Neural crest cell (in vitro differentiated cells): ENCODE results near the gene CYP2S1. TPM values are rescaled to one million over a fixed set of nuclear protein-coding genes. Genes with fewer than 3 reads are reported as not detected.

Experiments
- DNase-seq: peaks from one replicate; pipeline ENCODE4 v3.0.0; 2021; ENCODE audit warnings: low read depth, mixed read lengths, low spot score
- H3K27ac Mint-ChIP-seq: one replicate; pipeline ENCODE4 v1.8.0; 2021; ENCODE audit warnings: mild to moderate bottlenecking, mixed read lengths; ENCODE audit not compliant: unreplicated experiment
- H3K27me3 Mint-ChIP-seq: 2 replicates; pipeline ENCODE4 v1.8.0; 2021; ENCODE audit warnings: low read depth, mild to moderate bottlenecking, mixed read lengths
- H3K36me3 Mint-ChIP-seq: 2 replicates; pipeline ENCODE4 v1.8.0; 2021; ENCODE audit warnings: low read depth, mild to moderate bottlenecking, mixed read lengths
- H3K4me1 Mint-ChIP-seq: 2 replicates; pipeline ENCODE4 v1.8.0; 2021; ENCODE audit warnings: mixed read lengths
- H3K4me3 Mint-ChIP-seq: one replicate; pipeline ENCODE4 v1.8.0; 2021; ENCODE audit warnings: mild to moderate bottlenecking, mixed read lengths
- H3K9me3 Mint-ChIP-seq: 2 replicates; pipeline ENCODE4 v1.8.0; 2021; ENCODE audit warnings: mixed read lengths
- total RNA-seq: library from RNA; stranded (reverse); gene quantifications from 2 replicates; pipeline ENCODE4 v1.2.1, GENCODE V29; 2021
- TF ChIP-seq, protein P1 (sequence below): fragments of 200-600 bp; sonication (generic); conservative IDR thresholded peaks from 2 replicates; pipeline ENCODE4 v1.5.0; 2021; ENCODE audit warnings: antibody characterized with exemption, mild to moderate bottlenecking

Gene CYP2S1
- total RNA-seq, 1 donor from 2014 or later, result not detected

GRCh38 chr19:41238244-41238643, 45.2 kb downstream of the CYP2S1 start:
- H3K36me3 Mint-ChIP-seq, result no peaks in the 10 kb centered on the region
- H3K27me3 Mint-ChIP-seq, result no peaks in the 10 kb centered on the region
- H3K27ac Mint-ChIP-seq, result no peak overlapping the region
- H3K4me1 Mint-ChIP-seq, result no peaks in the 10 kb centered on the region
- no peak overlapping the region for H3K4me3 Mint-ChIP-seq
- TF ChIP-seq, protein P1, sequence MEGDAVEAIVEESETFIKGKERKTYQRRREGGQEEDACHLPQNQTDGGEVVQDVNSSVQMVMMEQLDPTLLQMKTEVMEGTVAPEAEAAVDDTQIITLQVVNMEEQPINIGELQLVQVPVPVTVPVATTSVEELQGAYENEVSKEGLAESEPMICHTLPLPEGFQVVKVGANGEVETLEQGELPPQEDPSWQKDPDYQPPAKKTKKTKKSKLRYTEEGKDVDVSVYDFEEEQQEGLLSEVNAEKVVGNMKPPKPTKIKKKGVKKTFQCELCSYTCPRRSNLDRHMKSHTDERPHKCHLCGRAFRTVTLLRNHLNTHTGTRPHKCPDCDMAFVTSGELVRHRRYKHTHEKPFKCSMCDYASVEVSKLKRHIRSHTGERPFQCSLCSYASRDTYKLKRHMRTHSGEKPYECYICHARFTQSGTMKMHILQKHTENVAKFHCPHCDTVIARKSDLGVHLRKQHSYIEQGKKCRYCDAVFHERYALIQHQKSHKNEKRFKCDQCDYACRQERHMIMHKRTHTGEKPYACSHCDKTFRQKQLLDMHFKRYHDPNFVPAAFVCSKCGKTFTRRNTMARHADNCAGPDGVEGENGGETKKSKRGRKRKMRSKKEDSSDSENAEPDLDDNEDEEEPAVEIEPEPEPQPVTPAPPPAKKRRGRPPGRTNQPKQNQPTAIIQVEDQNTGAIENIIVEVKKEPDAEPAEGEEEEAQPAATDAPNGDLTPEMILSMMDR, result no peak
- DNase-seq, result no peak
- no peaks in the 10 kb centered on the region for H3K9me3 Mint-ChIP-seq

- Mint-ChIP-seq H3K27me3 (no peaks in the 10 kb centered on the region), H3K27ac (peak overlapping the region; percentile 80), H3K4me3 (no peak overlapping the region), H3K9me3 (no peaks in the 10 kb centered on the region), H3K4me1 (no peaks in the 10 kb centered on the region), H3K36me3 (no peaks in the 10 kb centered on the region)
- no peak for DNase-seq
- TF ChIP-seq, protein P1, result no peak
These were observed 46.3 kb downstream of the CYP2S1 start for GRCh38 chr19:41239363-41239762.

DNA sequence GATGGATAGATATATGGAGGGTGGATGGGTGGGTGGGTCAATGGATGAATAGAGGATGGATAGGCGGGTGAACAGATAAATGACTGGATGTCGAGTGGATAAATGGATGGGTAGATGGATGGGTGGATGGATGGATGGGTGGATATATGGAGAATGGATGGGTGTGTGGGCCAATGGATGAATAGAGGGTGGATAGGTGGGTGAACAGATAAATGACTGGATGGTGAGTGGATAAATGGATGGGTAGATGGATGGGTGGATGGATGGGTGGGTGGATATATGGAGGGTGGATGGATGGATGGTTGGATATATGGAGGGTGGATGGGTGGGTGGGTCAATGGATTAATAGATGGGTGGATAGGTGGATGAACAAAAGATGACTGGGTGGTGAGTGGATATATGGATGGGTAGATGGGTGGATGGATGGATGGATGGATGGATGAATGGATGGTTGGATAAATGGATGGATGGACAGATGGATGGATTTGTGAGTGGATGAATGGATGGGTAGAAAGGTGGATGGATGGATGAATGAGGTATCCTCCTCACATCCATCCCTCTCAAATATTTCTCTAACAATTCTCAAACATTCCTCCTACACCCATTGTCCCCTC, 47.0 kb downstream of the CYP2S1 start:
- Mint-ChIP-seq H3K27ac (no peak overlapping the region), H3K36me3 (no peaks in the 10 kb centered on the region), H3K9me3 (no peaks in the 10 kb centered on the region), H3K27me3 (no peaks in the 10 kb centered on the region), H3K4me1 (no peaks in the 10 kb centered on the region), H3K4me3 (no peak overlapping the region)
- DNase-seq, result no peak
- TF ChIP-seq, protein P1, result no peak

DNA sequence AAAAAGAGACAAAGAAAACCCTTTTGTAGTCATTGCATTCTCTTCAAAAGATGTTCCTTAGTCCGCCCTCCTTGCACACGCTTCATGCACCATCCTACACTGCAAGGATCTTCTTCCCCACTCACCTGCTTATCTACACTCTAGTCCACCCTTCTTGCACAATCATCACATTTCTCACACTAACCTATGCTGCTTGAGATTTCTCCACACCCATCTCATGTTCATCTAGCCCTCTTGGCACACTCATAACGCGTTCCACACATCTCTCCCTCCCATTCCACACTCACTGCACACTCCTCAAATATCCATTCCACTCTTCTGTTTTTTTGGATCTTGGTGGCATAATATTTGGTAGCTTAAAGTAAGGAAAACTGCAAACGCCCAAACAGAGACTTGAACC, 48.8 kb downstream of the CYP2S1 start:
- Mint-ChIP-seq H3K36me3 (no peaks in the 10 kb centered on the region), H3K4me1 (no peaks in the 10 kb centered on the region), H3K27me3 (no peaks in the 10 kb centered on the region), H3K9me3 (no peaks in the 10 kb centered on the region), H3K4me3 (no peak overlapping the region), H3K27ac (no peak overlapping the region)
- no peak for DNase-seq
- TF ChIP-seq, protein P1, result no peak

GRCh38 chr19:41244117-41244516, 51.1 kb downstream of the CYP2S1 start:
- Mint-ChIP-seq H3K27me3 (no peaks in the 10 kb centered on the region), H3K4me3 (no peak overlapping the region), H3K36me3 (no peaks in the 10 kb centered on the region), H3K4me1 (no peaks in the 10 kb centered on the region), H3K27ac (no peak overlapping the region), H3K9me3 (no peaks in the 10 kb centered on the region)
- no peak for DNase-seq
- TF ChIP-seq, protein P1, result no peak
